Measurements from ENCODE around the gene LRP4. TPM values are rescaled to one million over a fixed set of nuclear protein-coding genes. Genes with fewer than 3 reads are reported as not detected.

The LRP4 gene
- total RNA-seq, 6 experiments from 2014 or later, result 0.43 to 1.2 (median 0.84) TPM

GRCh38 chr11:46826310-46827044 is 91.9 kb downstream of the LRP4 start:
- Histone ChIP-seq H3K27me3 (no peaks in the 10 kb centered on the region), H3K9me3 (no peaks in the 10 kb centered on the region), H3K36me3 (no peaks in the 10 kb centered on the region), H3K4me1 (peaks cover 0 to 17% (median 4%) of the 10 kb centered on the region in 4 donors), H3K27ac (peak overlapping the region in 2 of 3 donors; percentile 29 to 60), H3K4me3 (peak overlapping the region; percentile 30 to 47 (median 32))
- WGBS (ENCODE audit: insufficient coverage, low coverage, low lambda C conversion rate, missing lambda C conversion rate), result 2% methylated on average over 18 of the region's 32 CpGs
- ATAC-seq (peak; percentile 99 to 100 (median 99)), DNase-seq (peak; percentile 91 to 97 (median 95))
- intact Hi-C loops (cut with DNase I), result no loop called here
- TF ChIP-seq, protein P1, sequence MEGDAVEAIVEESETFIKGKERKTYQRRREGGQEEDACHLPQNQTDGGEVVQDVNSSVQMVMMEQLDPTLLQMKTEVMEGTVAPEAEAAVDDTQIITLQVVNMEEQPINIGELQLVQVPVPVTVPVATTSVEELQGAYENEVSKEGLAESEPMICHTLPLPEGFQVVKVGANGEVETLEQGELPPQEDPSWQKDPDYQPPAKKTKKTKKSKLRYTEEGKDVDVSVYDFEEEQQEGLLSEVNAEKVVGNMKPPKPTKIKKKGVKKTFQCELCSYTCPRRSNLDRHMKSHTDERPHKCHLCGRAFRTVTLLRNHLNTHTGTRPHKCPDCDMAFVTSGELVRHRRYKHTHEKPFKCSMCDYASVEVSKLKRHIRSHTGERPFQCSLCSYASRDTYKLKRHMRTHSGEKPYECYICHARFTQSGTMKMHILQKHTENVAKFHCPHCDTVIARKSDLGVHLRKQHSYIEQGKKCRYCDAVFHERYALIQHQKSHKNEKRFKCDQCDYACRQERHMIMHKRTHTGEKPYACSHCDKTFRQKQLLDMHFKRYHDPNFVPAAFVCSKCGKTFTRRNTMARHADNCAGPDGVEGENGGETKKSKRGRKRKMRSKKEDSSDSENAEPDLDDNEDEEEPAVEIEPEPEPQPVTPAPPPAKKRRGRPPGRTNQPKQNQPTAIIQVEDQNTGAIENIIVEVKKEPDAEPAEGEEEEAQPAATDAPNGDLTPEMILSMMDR (IDR thresholded peaks at IDR 0.05), result peak in 3 of 4 donors; percentile 9 to 10 (median 9)
- TF ChIP-seq POLR2A (IDR thresholded peaks at IDR 0.05), result no peak

DNA sequence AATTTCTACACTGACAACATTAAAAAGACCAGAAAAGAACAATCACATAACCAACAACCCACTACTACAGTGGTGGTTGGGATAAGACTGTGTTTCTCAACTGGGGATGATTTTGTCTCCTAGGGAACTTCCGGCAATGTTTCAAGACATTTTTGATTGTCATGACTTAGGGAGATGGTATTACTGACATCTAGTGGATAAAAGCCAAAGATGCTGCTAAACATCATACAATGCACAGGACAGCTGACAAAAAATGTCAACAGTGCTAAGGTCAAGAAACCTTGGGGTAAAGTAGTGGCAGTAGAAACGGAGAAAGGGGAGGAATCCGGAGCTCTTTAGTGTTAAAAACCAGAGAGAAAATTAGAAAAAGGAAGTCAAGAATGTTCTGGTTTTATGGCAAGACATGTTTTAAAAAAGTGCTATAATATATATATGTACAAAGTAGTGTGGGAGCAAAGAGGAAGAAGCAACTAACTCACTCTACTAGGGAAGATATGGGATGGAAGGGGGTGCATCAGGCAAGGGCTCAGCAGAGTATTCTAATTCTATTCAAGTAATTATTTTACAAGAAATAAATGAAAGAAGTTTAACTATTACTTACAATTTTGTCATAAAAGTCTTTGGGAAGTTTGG is 109.4 kb downstream of the LRP4 start:
- Histone ChIP-seq H3K4me3 (no peak overlapping the region), H3K27ac (no peak overlapping the region), H3K4me1 (no peaks in the 10 kb centered on the region), H3K27me3 (no peaks in the 10 kb centered on the region), H3K9me3 (no peaks in the 10 kb centered on the region), H3K36me3 (peaks cover 0 to 24% (median 10%) of the 10 kb centered on the region in 4 donors)
- DNase-seq, result no peak
- 59% methylated on average over 3 of the region's 3 CpGs for WGBS (ENCODE audit: insufficient coverage, low coverage, low lambda C conversion rate, missing lambda C conversion rate)
- TF ChIP-seq, protein P1 (IDR thresholded peaks at IDR 0.05), result peak; percentile 13 to 28 (median 23)
- no peak for TF ChIP-seq POLR2A (IDR thresholded peaks at IDR 0.05)
- ATAC-seq, result peak; percentile 38 to 58 (median 46)
- intact Hi-C loops (cut with DNase I), result no loop called here

Other genes with a start within 250 kb of the LRP4 start
- 10 to 100 TPM; 26.5 to 46.2 (median 30.9) TPM for gene ARHGAP1, start 217.9 kb downstream of the LRP4 start, total RNA-seq
- 10 to 100 TPM in 1 of 6 experiments, 1 to 10 TPM in 5; 4.0 to 16.3 (median 6.9) TPM for gene ZNF408, start 217.5 kb downstream of the LRP4 start, total RNA-seq
- gene F2, start 199.3 kb downstream of the LRP4 start, total RNA-seq, result 1,000 to 10,000 TPM in 3 of 6 experiments, 100 to 1,000 TPM in 3; 825 to 1,339 (median 1,089) TPM
- 10 to 100 TPM; 12.9 to 30.2 (median 21.2) TPM for gene CKAP5, start 72.3 kb downstream of the LRP4 start, total RNA-seq
- 1 to 10 TPM; 3.3 to 7.5 (median 4.6) TPM for gene CSTPP1, start 18.2 kb upstream of the LRP4 start, total RNA-seq